HFF-Myc (cell line): Measurements from ENCODE around the gene LRFN2.

ENCODE experiments used
- DNase-seq: peaks from one replicate; pipeline ENCODE4 v3.0.0-alpha.2; 2011; ENCODE audit warnings: low read depth; ENCODE audit errors: extremely low read depth
- H3K4me3 ChIP-seq: replicated peaks from 2 replicates; pipeline ENCODE4 v1.5.1; 2011; ENCODE audit warnings: low read depth, mild to moderate bottlenecking, control low read depth, low read length
- TF ChIP-seq, protein P1 (sequence below): IDR thresholded peaks from 2 replicates; pipeline ENCODE4 v1.5.1; 2012; ENCODE audit warnings: mild to moderate bottlenecking, low read depth, low read length, control low read depth; ENCODE audit errors: missing control alignments

Gene LRFN2

GRCh38 chr6:40627316-40627715 lies 40.2 kb upstream of the LRFN2 start:
- TF ChIP-seq, protein P1, sequence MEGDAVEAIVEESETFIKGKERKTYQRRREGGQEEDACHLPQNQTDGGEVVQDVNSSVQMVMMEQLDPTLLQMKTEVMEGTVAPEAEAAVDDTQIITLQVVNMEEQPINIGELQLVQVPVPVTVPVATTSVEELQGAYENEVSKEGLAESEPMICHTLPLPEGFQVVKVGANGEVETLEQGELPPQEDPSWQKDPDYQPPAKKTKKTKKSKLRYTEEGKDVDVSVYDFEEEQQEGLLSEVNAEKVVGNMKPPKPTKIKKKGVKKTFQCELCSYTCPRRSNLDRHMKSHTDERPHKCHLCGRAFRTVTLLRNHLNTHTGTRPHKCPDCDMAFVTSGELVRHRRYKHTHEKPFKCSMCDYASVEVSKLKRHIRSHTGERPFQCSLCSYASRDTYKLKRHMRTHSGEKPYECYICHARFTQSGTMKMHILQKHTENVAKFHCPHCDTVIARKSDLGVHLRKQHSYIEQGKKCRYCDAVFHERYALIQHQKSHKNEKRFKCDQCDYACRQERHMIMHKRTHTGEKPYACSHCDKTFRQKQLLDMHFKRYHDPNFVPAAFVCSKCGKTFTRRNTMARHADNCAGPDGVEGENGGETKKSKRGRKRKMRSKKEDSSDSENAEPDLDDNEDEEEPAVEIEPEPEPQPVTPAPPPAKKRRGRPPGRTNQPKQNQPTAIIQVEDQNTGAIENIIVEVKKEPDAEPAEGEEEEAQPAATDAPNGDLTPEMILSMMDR, result no peak
- H3K4me3 ChIP-seq, result no peak overlapping the region
- no peak for DNase-seq

- TF ChIP-seq, protein P1, result no peak
- H3K4me3 ChIP-seq, result no peak overlapping the region
- DNase-seq, result no peak
These were observed 39.7 kb upstream of the LRFN2 start for GRCh38 chr6:40626886-40627285.

- H3K4me3 ChIP-seq, result no peak overlapping the region
- DNase-seq, result no peak
- TF ChIP-seq, protein P1, result no peak
These were observed 36.8 kb upstream of the LRFN2 start for GRCh38 chr6:40623932-40624331.

DNA sequence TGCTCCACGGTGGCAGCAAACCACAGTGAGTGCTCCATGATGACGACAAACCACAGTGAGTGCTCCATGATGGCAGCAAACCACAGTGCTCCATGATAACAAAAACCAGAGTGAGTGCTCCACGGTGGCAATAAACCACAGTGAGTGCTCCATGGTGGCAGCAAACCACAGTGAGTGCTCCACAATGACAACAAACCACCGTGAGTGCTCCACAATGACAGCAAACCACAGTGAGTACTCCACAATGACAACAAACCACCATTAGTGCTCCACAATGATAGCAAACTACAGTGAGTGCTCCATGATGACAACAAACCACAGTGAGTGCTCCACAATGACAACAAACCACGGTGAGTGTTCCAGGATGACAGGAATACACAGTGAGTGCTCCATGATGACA lies 36.0 kb upstream of the LRFN2 start:
- no peak overlapping the region for H3K4me3 ChIP-seq
- TF ChIP-seq, protein P1, result no peak
- DNase-seq, result no peak

- TF ChIP-seq, protein P1, result no peak
- no peak for DNase-seq
These were observed 33.5 kb upstream of the LRFN2 start for GRCh38 chr6:40620574-40621240.

DNA sequence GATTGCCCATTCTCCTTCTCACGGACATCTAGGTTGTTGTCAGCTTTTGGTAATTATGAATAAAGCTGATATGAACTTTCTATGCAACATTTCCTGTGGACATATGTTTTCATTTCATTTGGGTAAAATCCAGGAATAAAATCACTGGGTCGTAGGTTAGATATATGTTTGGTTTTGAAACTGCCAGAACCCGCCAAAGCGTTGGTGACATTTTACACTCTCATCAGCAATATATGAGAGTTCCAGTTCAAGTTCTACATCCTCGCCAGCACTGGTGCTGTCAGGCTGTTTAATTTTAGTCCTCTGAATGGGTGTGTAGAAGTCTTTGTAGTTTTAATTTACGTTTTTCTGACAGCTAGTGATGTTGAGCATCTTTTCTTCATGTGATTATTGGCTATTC lies 27.5 kb upstream of the LRFN2 start:
- TF ChIP-seq, protein P1, result no peak
- no peak for DNase-seq
- no peak overlapping the region for H3K4me3 ChIP-seq

More at GRCh38 chr6:40620574-40621240, 33.5 kb upstream of the LRFN2 start:
- H3K4me3 ChIP-seq, result no peak overlapping the region

DNA sequence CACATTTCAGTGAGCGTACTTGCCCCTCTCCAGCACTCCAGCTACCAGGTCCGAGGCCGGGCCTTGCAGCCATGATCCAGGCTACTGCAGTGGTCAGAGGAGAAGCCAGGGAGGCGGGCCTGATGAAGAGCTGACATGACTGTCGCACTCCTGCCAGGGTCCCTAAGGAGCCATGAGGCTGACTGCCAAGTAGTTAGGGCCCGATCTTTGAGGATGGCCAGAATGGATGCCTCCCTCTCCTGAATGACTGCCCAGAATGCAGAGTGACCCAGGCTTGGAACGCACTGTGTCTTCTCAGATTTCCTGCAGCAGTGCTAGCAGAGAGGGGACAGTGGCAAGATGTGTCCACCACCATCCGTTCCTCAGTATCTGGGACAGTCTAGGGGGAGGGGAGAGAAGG lies 24.7 kb upstream of the LRFN2 start:
- no peak overlapping the region for H3K4me3 ChIP-seq
- DNase-seq, result no peak
- TF ChIP-seq, protein P1, result no peak
